GM23248 (cell line): ENCODE measurements around the gene SUN1.
"Not testable (repeated sequence)": the region's sequence is repeated elsewhere in the genome, so short reads cannot be mapped to it uniquely, and the experiment has no call there.

Experiments used
- EZH2 ChIP-seq: fragments of 200-600 bp; sonication (generic); IDR thresholded peaks from 2 replicates; pipeline ENCODE4 v1.6.1; 2018; ENCODE audit warnings: antibody characterized with exemption, mild to moderate bottlenecking; ENCODE audit not compliant: insufficient read depth, poor library complexity, severe bottlenecking
- EZH2phosphoT487 ChIP-seq: fragments of 200-600 bp; sonication (generic); IDR thresholded peaks from 2 replicates; pipeline ENCODE4 v1.6.1; 2018; ENCODE audit warnings: antibody characterized with exemption, moderate library complexity, mild to moderate bottlenecking, low read depth; ENCODE audit not compliant: insufficient read depth

GRCh38 chr7:803796-804195 lies 28.5 kb upstream of the SUN1 start:
- not testable (repeated sequence) for TF ChIP-seq EZH2, EZH2phosphoT487
